Vagina (tissue), 2 donors: ENCODE measurements around the gene SNED1. TPM values are rescaled to one million over a fixed set of nuclear protein-coding genes. Genes with fewer than 3 reads are reported as not detected.

Experiments
- DNase-seq, 2 donors: peaks; one replicate each; pipeline ENCODE4 v3.0.0-alpha.2; 2017; ENCODE audit errors: extremely low spot score in 2 of 2
- H3K27ac ChIP-seq: fragments of 200-600 bp; sonication (generic); one replicate; pipeline ENCODE4 v1.5.1; 2019
- H3K27me3 ChIP-seq: fragments of 200-600 bp; sonication (generic); one replicate; pipeline ENCODE4 v1.5.1; 2019
- H3K36me3 ChIP-seq, 2 donors: fragments of 200-600 bp; sonication (generic); one replicate each; pipeline ENCODE4 v1.5.1; 2017 to 2019
- H3K4me1 ChIP-seq: fragments of 200-600 bp; sonication (generic); one replicate; pipeline ENCODE4 v1.5.1; 2019
- H3K4me3 ChIP-seq, 2 donors: fragments of 200-600 bp; sonication (generic); 1 replicate in 1 of 2; 2 replicates in 1 of 2; pipeline ENCODE4 v1.5.1; 2016 to 2019
- H3K9me3 ChIP-seq: fragments of 200-600 bp; sonication (generic); one replicate; pipeline ENCODE4 v1.5.1; 2019
- POLR2A ChIP-seq, 2 donors: fragments of 450-650 bp; IDR thresholded peaks; one replicate each; pipeline ENCODE4 v1.6.1; 2017; ENCODE audit warnings: antibody characterized with exemption in 2 of 2, mild to moderate bottlenecking in 2 of 2, moderate library complexity in 2 of 2
- POLR2AphosphoS5 ChIP-seq, 2 donors: sonication (generic); formaldehyde crosslinking; IDR thresholded peaks; one replicate each; pipeline ENCODE4 v1.9.0; 2017; ENCODE audit warnings: antibody characterized with exemption in 2 of 2, mild to moderate bottlenecking in 2 of 2, low read depth in 1 of 2; ENCODE audit not compliant: insufficient read depth in 1 of 2
- intact Hi-C: fragments of 100-400 bp; cut with DNase I; formaldehyde crosslinking; loops from one replicate; pipeline ENCODE4 v1.15.1; 2023
- total RNA-seq: library from RNA; depleted of rRNA; stranded (reverse); fragments of >200 nt; gene quantifications from one replicate; pipeline ENCODE4 v1.2.3, GENCODE V29; 2016
- TF ChIP-seq, protein P1 (sequence below), 3 experiments: fragments of 450-650 bp in 2 of 3; fragments of 200-600 bp in 1 of 3; sonication (generic) in 1 of 3; IDR thresholded peaks; one replicate each; pipeline ENCODE4 v1.5.1; 2017 to 2019; ENCODE audit warnings: antibody characterized with exemption in 3 of 3, mild to moderate bottlenecking in 2 of 3, moderate library complexity in 2 of 3

Gene SNED1
- total RNA-seq, 1 donor from 2014 or later = 55.5 TPM

DNA sequence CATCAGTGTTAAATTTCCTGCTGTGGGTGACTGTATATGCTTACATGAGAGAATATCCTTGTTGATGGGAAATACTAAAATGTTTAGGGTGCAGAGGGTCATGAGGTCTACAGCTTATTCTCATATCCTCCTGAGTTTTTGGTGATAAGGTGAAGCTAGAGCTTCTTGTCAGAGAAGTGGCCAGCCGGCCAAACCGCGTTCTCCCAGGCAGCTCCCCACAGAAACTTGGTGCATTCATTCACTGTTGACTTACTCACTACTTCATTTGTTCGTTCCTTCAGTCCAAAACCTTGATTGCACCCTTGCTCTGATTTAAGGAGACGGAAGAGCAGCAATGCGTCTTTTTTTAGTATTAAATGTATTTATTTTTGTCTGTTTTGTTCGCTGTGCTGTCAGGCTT is 8.7 kb downstream of the SNED1 start:
- no peak for DNase-seq
- intact Hi-C loops = no loop called here
- no peak overlapping the region for H3K4me3 ChIP-seq
- H3K9me3 ChIP-seq = peaks cover 11% of the 10 kb centered on the region
- H3K36me3 ChIP-seq = peaks cover 0 to 19% of the 10 kb centered on the region in 2 donors
- no peak overlapping the region for H3K27ac ChIP-seq
- TF ChIP-seq POLR2AphosphoS5 (IDR thresholded peaks at IDR 0.05; ENCODE audit: insufficient read depth in 1 of 2, low read depth in 1 of 2) = no peak
- TF ChIP-seq, protein P1, sequence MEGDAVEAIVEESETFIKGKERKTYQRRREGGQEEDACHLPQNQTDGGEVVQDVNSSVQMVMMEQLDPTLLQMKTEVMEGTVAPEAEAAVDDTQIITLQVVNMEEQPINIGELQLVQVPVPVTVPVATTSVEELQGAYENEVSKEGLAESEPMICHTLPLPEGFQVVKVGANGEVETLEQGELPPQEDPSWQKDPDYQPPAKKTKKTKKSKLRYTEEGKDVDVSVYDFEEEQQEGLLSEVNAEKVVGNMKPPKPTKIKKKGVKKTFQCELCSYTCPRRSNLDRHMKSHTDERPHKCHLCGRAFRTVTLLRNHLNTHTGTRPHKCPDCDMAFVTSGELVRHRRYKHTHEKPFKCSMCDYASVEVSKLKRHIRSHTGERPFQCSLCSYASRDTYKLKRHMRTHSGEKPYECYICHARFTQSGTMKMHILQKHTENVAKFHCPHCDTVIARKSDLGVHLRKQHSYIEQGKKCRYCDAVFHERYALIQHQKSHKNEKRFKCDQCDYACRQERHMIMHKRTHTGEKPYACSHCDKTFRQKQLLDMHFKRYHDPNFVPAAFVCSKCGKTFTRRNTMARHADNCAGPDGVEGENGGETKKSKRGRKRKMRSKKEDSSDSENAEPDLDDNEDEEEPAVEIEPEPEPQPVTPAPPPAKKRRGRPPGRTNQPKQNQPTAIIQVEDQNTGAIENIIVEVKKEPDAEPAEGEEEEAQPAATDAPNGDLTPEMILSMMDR (IDR thresholded peaks at IDR 0.05) = no peak
- no peak for TF ChIP-seq POLR2A (IDR thresholded peaks at IDR 0.05)
- no peaks in the 10 kb centered on the region for H3K27me3 ChIP-seq
- peaks cover 45% of the 10 kb centered on the region for H3K4me1 ChIP-seq

DNA sequence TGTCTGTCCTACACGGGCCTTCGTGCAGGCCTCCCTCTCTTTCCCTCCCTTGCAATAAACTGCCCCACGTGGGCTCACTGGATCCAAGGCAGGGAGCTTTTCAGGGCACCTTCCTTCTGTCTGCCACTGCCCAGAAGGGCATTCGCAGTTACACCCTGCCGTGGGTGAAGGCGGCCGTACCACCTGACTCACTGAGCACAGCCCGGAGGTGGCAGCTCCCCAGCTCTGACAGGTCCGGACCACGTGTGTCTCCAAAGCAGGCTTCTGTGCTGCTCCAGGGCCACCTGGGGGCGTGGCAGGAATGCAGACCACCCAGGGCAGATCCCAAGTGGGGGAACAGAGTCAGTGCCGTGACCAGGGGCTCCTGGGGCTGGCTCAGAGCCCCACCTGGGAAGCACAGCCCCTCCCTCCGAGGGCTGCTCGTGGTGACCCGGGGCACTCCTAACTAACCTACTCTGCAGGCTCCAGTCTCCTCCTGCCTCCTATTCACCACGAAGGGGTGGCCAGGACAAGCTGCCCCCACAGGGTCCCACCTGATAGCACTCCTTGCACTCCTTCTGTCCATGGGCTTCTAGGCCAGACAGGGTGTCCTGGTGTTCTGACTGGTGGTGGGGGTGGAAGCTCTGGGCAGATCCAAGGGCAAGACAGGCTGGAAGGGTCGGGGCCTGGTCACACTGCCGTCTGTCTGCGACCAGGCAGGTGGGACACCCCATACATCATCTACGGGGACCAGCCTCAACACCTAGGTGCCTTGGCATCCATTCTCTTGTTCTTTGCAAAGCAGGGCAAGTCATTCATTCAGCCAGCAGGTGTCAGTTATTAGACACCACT is 9.7 kb downstream of the SNED1 start:
- H3K27ac ChIP-seq = no peak overlapping the region
- H3K4me3 ChIP-seq = no peak overlapping the region
- no peaks in the 10 kb centered on the region for H3K27me3 ChIP-seq
- intact Hi-C loops = no loop called here
- DNase-seq = peak in 1 of 2 donors; percentile 90
- TF ChIP-seq POLR2AphosphoS5 (IDR thresholded peaks at IDR 0.05; ENCODE audit: insufficient read depth in 1 of 2, low read depth in 1 of 2) (no peak), POLR2A (IDR thresholded peaks at IDR 0.05) (no peak)
- TF ChIP-seq, protein P1 (IDR thresholded peaks at IDR 0.05) = no peak
- H3K4me1 ChIP-seq = peaks cover 49% of the 10 kb centered on the region
- H3K9me3 ChIP-seq = peaks cover 11% of the 10 kb centered on the region
- peaks cover 0 to 16% of the 10 kb centered on the region in 2 donors for H3K36me3 ChIP-seq

DNA sequence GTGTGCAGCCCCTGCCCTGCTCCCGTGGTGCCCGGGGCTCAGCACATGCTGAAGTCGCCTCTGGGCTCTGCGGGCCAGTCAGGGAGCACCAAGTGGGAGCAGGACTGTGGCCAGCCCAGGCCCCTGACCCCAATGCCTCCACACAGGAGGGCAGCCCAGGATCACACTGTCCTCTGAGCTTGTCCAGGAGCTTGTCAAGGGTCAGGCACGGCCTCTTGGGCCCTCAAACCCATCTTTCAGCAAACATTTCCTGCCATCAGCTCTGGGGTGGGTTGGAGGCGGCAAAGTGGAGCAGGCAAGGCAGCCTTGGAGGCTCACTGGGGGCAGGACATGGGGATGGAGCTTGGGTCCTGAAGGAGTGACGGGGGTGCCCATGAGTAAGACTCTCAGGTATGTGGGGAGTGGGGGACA is 10.3 kb downstream of the SNED1 start:
- TF ChIP-seq, protein P1 (IDR thresholded peaks at IDR 0.05) = no peak
- no peak for TF ChIP-seq POLR2AphosphoS5 (IDR thresholded peaks at IDR 0.05; ENCODE audit: insufficient read depth in 1 of 2, low read depth in 1 of 2)
- no peak for TF ChIP-seq POLR2A (IDR thresholded peaks at IDR 0.05)
- H3K27ac ChIP-seq = peak overlapping the region; percentile 36
- peaks cover 7% of the 10 kb centered on the region for H3K9me3 ChIP-seq
- no peak overlapping the region for H3K4me3 ChIP-seq
- intact Hi-C loops = no loop called here
- peaks cover 0 to 10% of the 10 kb centered on the region in 2 donors for H3K36me3 ChIP-seq
- DNase-seq = peak in 1 of 2 donors; percentile 82
- peaks cover 49% of the 10 kb centered on the region for H3K4me1 ChIP-seq
- no peaks in the 10 kb centered on the region for H3K27me3 ChIP-seq

DNA sequence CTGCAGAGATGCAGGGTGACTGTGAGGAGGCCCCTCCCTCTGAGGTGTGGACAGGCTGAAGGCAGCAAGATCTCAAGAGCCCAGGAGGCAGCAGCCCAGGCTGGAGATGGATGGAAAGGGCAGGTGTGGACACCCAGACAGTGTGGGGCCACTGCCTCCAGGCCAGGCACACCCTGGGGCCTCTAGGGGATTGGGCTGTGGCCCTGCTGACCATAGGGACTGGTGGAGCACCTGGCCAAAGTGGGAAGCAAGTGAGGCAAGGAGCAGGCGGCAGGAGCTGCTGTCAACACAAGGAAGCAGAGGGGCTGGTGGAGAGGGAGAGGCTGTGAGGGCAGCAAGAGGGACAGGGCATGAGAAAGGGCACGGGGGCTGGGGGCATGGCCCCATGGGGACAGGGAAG is 10.8 kb downstream of the SNED1 start:
- DNase-seq = peak; percentile 70 to 83
- H3K4me1 ChIP-seq = peaks cover 49% of the 10 kb centered on the region
- intact Hi-C loops = no loop called here

More for the DNA sequence above, 10.8 kb downstream of the SNED1 start:
- TF ChIP-seq POLR2AphosphoS5 (IDR thresholded peaks at IDR 0.05; ENCODE audit: insufficient read depth in 1 of 2, low read depth in 1 of 2) = no peak
- TF ChIP-seq, protein P1 (IDR thresholded peaks at IDR 0.05) = no peak
- H3K27ac ChIP-seq = peak overlapping the region; percentile 75
- peaks cover 3% of the 10 kb centered on the region for H3K9me3 ChIP-seq
- H3K27me3 ChIP-seq = no peaks in the 10 kb centered on the region
- peaks cover 0 to 5% of the 10 kb centered on the region in 2 donors for H3K36me3 ChIP-seq
- peak overlapping the region in 1 of 2 donors; percentile 40 for H3K4me3 ChIP-seq
